Liver (tissue), 3 donors: ENCODE measurements around the gene ATP5PF.

Experiments
- FOXA1 ChIP-seq: IDR thresholded peaks from 2 replicates; pipeline ENCODE4 v1.6.1; 2016; ENCODE audit warnings: antibody characterized with exemption
- GABPA ChIP-seq, 2 donors: IDR thresholded peaks in 1 of 2; conservative IDR thresholded peaks in 1 of 2; 2 replicates each; pipeline ENCODE4 v1.6.1; 2016; ENCODE audit warnings: antibody characterized with exemption in 2 of 2, mild to moderate bottlenecking in 1 of 2, moderate library complexity in 1 of 2
- JUND ChIP-seq, 2 donors: IDR thresholded peaks; 2 replicates each; pipeline ENCODE4 v1.6.1; 2016; ENCODE audit warnings: antibody characterized with exemption in 2 of 2
- MAX ChIP-seq: IDR thresholded peaks from 2 replicates; pipeline ENCODE4 v1.6.1; 2016; ENCODE audit warnings: antibody characterized with exemption
- RAD21 ChIP-seq, 2 donors: IDR thresholded peaks; 2 replicates each; pipeline ENCODE4 v1.6.1; 2016; ENCODE audit warnings: antibody characterized with exemption in 2 of 2, mild to moderate bottlenecking in 2 of 2
- SP1 ChIP-seq: IDR thresholded peaks from 2 replicates; pipeline ENCODE4 v1.6.1; 2018; ENCODE audit warnings: antibody characterized with exemption, mild to moderate bottlenecking
- TAF1 ChIP-seq: conservative IDR thresholded peaks from 2 replicates; pipeline ENCODE4 v1.6.1; 2016; ENCODE audit warnings: antibody characterized with exemption, mild to moderate bottlenecking
- YY1 ChIP-seq: IDR thresholded peaks from 2 replicates; pipeline ENCODE4 v1.6.1; 2016; ENCODE audit warnings: antibody characterized with exemption, mild to moderate bottlenecking
- TF ChIP-seq, protein P1 (sequence below): fragments of 150-350 bp; IDR thresholded peaks from 2 replicates; pipeline ENCODE4 v1.5.1; 2017; ENCODE audit warnings: improper control_type of control experiment, low read depth, low read length; ENCODE audit not compliant: missing input control
- TF ChIP-seq, protein P2 (sequence below): IDR thresholded peaks from 2 replicates; pipeline ENCODE4 v1.6.1; 2016; ENCODE audit warnings: antibody characterized with exemption, mild to moderate bottlenecking
- TF ChIP-seq, protein P3 (sequence below): IDR thresholded peaks from 2 replicates; pipeline ENCODE4 v1.6.1; 2016; ENCODE audit warnings: antibody characterized with exemption
- donor health status: healthy.
- donor health status: healthy.

GRCh38 chr21:25760677-25761076 lies 26.0 kb upstream of the ATP5PF start:
- TF ChIP-seq, protein P1, sequence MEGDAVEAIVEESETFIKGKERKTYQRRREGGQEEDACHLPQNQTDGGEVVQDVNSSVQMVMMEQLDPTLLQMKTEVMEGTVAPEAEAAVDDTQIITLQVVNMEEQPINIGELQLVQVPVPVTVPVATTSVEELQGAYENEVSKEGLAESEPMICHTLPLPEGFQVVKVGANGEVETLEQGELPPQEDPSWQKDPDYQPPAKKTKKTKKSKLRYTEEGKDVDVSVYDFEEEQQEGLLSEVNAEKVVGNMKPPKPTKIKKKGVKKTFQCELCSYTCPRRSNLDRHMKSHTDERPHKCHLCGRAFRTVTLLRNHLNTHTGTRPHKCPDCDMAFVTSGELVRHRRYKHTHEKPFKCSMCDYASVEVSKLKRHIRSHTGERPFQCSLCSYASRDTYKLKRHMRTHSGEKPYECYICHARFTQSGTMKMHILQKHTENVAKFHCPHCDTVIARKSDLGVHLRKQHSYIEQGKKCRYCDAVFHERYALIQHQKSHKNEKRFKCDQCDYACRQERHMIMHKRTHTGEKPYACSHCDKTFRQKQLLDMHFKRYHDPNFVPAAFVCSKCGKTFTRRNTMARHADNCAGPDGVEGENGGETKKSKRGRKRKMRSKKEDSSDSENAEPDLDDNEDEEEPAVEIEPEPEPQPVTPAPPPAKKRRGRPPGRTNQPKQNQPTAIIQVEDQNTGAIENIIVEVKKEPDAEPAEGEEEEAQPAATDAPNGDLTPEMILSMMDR: no peak
- TF ChIP-seq, protein P2, sequence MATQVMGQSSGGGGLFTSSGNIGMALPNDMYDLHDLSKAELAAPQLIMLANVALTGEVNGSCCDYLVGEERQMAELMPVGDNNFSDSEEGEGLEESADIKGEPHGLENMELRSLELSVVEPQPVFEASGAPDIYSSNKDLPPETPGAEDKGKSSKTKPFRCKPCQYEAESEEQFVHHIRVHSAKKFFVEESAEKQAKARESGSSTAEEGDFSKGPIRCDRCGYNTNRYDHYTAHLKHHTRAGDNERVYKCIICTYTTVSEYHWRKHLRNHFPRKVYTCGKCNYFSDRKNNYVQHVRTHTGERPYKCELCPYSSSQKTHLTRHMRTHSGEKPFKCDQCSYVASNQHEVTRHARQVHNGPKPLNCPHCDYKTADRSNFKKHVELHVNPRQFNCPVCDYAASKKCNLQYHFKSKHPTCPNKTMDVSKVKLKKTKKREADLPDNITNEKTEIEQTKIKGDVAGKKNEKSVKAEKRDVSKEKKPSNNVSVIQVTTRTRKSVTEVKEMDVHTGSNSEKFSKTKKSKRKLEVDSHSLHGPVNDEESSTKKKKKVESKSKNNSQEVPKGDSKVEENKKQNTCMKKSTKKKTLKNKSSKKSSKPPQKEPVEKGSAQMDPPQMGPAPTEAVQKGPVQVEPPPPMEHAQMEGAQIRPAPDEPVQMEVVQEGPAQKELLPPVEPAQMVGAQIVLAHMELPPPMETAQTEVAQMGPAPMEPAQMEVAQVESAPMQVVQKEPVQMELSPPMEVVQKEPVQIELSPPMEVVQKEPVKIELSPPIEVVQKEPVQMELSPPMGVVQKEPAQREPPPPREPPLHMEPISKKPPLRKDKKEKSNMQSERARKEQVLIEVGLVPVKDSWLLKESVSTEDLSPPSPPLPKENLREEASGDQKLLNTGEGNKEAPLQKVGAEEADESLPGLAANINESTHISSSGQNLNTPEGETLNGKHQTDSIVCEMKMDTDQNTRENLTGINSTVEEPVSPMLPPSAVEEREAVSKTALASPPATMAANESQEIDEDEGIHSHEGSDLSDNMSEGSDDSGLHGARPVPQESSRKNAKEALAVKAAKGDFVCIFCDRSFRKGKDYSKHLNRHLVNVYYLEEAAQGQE: no peak
- TF ChIP-seq MAX (no peak), YY1 (no peak), RAD21 (IDR thresholded peaks at IDR 0.05) (no peak), TAF1 (no peak), JUND (IDR thresholded peaks at IDR 0.05) (no peak), GABPA (IDR thresholded peaks at IDR 0.05 in 1 of 2, conservative IDR thresholded peaks at IDR 0.05 in 1 of 2) (no peak), SP1 (no peak), FOXA1 (no peak)
- TF ChIP-seq, protein P3, sequence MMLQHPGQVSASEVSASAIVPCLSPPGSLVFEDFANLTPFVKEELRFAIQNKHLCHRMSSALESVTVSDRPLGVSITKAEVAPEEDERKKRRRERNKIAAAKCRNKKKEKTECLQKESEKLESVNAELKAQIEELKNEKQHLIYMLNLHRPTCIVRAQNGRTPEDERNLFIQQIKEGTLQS: no peak
